Islet precursor cell (in vitro differentiated cells): ENCODE results near the gene BHLHE23.

Experiments
- DNase-seq: peaks from one replicate; pipeline ENCODE4 v3.0.0-alpha.2; 2018

The BHLHE23 gene

GRCh38 chr20:63007646-63008488 lies 1.1 kb upstream of the BHLHE23 start:
- DNase-seq, result no peak

- DNase-seq, result no peak
These were observed 539 bp upstream of the BHLHE23 start for GRCh38 chr20:63007360-63007645.

- no peak for DNase-seq
These were observed 763 bp downstream of the BHLHE23 start for GRCh38 chr20:63005862-63006539.

GRCh38 chr20:63005365-63005861 lies 1.4 kb downstream of the BHLHE23 start:
- DNase-seq, result no peak

GRCh38 chr20:63004607-63005364 lies 2.0 kb downstream of the BHLHE23 start:
- no peak for DNase-seq

GRCh38 chr20:63003546-63003945 lies 3.2 kb downstream of the BHLHE23 start:
- no peak for DNase-seq

GRCh38 chr20:63002511-63002910 lies 4.3 kb downstream of the BHLHE23 start:
- DNase-seq, result no peak

- DNase-seq, result no peak
These were observed 5.8 kb downstream of the BHLHE23 start for GRCh38 chr20:63000958-63001357.

- DNase-seq, result no peak
These were observed 6.7 kb downstream of the BHLHE23 start for GRCh38 chr20:63000036-63000435.

GRCh38 chr20:62999580-62999979 lies 7.2 kb downstream of the BHLHE23 start:
- no peak for DNase-seq

GRCh38 chr20:62998449-62998848 lies 8.3 kb downstream of the BHLHE23 start:
- DNase-seq, result no peak

GRCh38 chr20:62997417-62998035 lies 9.2 kb downstream of the BHLHE23 start:
- DNase-seq, result no peak

GRCh38 chr20:62996596-62996982 lies 10.2 kb downstream of the BHLHE23 start:
- no peak for DNase-seq

GRCh38 chr20:62995898-62996595 lies 10.7 kb downstream of the BHLHE23 start:
- DNase-seq, result no peak

GRCh38 chr20:62995481-62995880 lies 11.3 kb downstream of the BHLHE23 start:
- no peak for DNase-seq

GRCh38 chr20:62994869-62995281 lies 11.9 kb downstream of the BHLHE23 start:
- no peak for DNase-seq

- no peak for DNase-seq
These were observed 12.8 kb downstream of the BHLHE23 start for GRCh38 chr20:62993856-62994494.

GRCh38 chr20:62991863-62992262 lies 14.9 kb downstream of the BHLHE23 start:
- no peak for DNase-seq

- DNase-seq, result no peak
These were observed 15.5 kb downstream of the BHLHE23 start for GRCh38 chr20:62991196-62991807.

- no peak for DNase-seq
These were observed 16.4 kb downstream of the BHLHE23 start for GRCh38 chr20:62990306-62990825.

GRCh38 chr20:62989201-62989601 lies 17.6 kb downstream of the BHLHE23 start:
- no peak for DNase-seq
